ENCODE data around the gene ADAMTSL5. TPM values are rescaled to one million over a fixed set of nuclear protein-coding genes. Genes with fewer than 3 reads are reported as not detected.
"Not testable (repeated sequence)": the region's sequence is repeated elsewhere in the genome, so short reads cannot be mapped to it uniquely, and the experiment has no call there.

Gene ADAMTSL5
- total RNA-seq, 1 experiment from 2014 or later: 11.1 TPM

DNA sequence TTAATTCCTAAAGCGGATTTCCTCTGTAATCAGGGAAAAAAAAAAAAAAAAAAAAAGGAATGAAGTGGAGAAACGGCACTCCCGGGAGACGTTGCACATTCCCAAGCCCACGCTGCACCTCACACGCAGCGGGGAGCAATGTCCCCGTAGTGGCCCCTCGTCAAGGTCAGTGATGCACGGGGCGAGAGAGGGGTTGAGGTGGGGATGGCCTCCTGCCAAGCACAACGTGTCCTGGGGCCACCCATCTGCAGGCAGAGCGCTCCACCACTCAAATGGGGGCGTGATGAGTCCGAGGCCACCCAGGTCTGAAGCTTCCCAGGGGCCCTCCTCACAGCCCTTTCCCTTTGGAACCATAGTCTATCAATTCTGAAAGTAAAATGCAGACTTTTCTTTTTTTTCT, 26.2 kb upstream of the ADAMTSL5 start:
- intact Hi-C loops (cut with micrococcal nuclease): no loop called here
- no peaks in the 10 kb centered on the region for H3K36me3 Mint-ChIP-seq (ENCODE audit: insufficient read depth, unreplicated experiment)
- peaks cover 13% of the 10 kb centered on the region for H3K27me3 Mint-ChIP-seq (ENCODE audit: insufficient read depth, unreplicated experiment)
- no peaks in the 10 kb centered on the region for H3K4me1 Mint-ChIP-seq (ENCODE audit: insufficient read depth, unreplicated experiment)
- TF ChIP-seq, protein P1, sequence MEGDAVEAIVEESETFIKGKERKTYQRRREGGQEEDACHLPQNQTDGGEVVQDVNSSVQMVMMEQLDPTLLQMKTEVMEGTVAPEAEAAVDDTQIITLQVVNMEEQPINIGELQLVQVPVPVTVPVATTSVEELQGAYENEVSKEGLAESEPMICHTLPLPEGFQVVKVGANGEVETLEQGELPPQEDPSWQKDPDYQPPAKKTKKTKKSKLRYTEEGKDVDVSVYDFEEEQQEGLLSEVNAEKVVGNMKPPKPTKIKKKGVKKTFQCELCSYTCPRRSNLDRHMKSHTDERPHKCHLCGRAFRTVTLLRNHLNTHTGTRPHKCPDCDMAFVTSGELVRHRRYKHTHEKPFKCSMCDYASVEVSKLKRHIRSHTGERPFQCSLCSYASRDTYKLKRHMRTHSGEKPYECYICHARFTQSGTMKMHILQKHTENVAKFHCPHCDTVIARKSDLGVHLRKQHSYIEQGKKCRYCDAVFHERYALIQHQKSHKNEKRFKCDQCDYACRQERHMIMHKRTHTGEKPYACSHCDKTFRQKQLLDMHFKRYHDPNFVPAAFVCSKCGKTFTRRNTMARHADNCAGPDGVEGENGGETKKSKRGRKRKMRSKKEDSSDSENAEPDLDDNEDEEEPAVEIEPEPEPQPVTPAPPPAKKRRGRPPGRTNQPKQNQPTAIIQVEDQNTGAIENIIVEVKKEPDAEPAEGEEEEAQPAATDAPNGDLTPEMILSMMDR (IDR thresholded peaks at IDR 0.05; ENCODE audit: unreplicated experiment): no peak
- H3K9me3 Mint-ChIP-seq (ENCODE audit: unreplicated experiment): no peaks in the 10 kb centered on the region
- BruUV-seq (replicated peaks): no TSS peak
- no peak overlapping the region for H3K27ac Mint-ChIP-seq (ENCODE audit: low read depth, unreplicated experiment)
- no peak overlapping the region for H3K4me3 Mint-ChIP-seq (ENCODE audit: unreplicated experiment)
- DNase-seq (ENCODE audit: unreplicated experiment): no peak
- ChIA-PET CTCF (interaction anchor here (0.8 kb wide), 1 partner anchor 68 kb away, joined by 3 read pairs; no protein-coding TSS in a partner anchor), POLR2A (no interaction called here)

DNA sequence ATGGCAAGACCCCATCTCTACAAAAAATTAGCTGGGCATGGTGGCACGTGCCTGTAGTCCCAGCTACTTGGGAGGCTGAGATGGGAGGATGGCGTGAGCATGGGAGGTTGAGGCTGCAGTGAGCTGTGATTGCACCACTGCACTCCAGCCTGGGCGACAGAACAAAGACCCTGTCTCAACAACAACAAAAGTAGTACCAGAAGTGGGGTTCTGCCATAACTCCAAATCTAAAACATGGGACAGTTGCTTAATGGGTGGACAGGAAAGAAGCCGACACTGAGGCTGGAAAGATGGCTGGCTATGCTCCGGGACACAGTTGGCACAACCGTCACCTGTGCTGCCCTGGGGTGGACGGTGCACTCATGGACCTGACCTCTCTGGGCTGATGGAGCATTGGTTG, 22.9 kb upstream of the ADAMTSL5 start:
- H3K4me3 Mint-ChIP-seq (ENCODE audit: unreplicated experiment); H3K36me3 Mint-ChIP-seq (ENCODE audit: insufficient read depth, unreplicated experiment); H3K27me3 Mint-ChIP-seq (ENCODE audit: insufficient read depth, unreplicated experiment); H3K4me1 Mint-ChIP-seq (ENCODE audit: insufficient read depth, unreplicated experiment); H3K9me3 Mint-ChIP-seq (ENCODE audit: unreplicated experiment); DNase-seq (ENCODE audit: unreplicated experiment); intact Hi-C loops (cut with micrococcal nuclease); BruUV-seq (replicated peaks); H3K27ac Mint-ChIP-seq (ENCODE audit: low read depth, unreplicated experiment); POLR2A ChIA-PET: not testable (repeated sequence)
- CTCF ChIA-PET: interaction anchor here (0.9 kb wide), 1 partner anchor 137 kb away, joined by 5 read pairs; no protein-coding TSS in a partner anchor

DNA sequence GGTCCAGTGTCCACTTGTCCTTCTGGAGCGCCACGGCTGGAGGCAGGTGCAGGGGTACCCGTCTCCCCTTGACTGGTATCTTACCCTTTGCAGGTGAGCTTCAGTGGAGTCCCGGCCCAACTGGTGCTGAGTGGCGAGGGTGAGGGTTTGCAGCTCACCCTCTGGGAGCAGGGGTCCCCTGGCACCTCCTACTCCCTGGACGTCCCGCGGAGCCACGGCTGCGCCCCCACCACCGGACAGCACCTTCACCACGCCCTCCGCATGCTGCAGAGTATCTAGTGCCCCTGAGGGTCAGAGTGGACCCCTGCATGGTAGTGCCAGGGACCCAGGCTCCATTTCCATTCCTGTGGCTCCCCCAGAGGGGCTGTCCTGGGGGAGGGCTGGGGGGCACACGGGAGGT, 22.2 kb upstream of the ADAMTSL5 start:
- H3K36me3 Mint-ChIP-seq (ENCODE audit: insufficient read depth, unreplicated experiment): no peaks in the 10 kb centered on the region
- H3K4me1 Mint-ChIP-seq (ENCODE audit: insufficient read depth, unreplicated experiment): no peaks in the 10 kb centered on the region
- H3K9me3 Mint-ChIP-seq (ENCODE audit: unreplicated experiment): no peaks in the 10 kb centered on the region
- no peak overlapping the region for H3K4me3 Mint-ChIP-seq (ENCODE audit: unreplicated experiment)
- ChIA-PET POLR2A (no interaction called here), CTCF (interaction anchor here (0.9 kb wide), 1 partner anchor 138 kb away, joined by 5 read pairs; no protein-coding TSS in a partner anchor)
- H3K27ac Mint-ChIP-seq (ENCODE audit: low read depth, unreplicated experiment): no peak overlapping the region
- BruUV-seq (replicated peaks): no TSS peak
- DNase-seq (ENCODE audit: unreplicated experiment): no peak
- intact Hi-C loops (cut with micrococcal nuclease): no loop called here
- TF ChIP-seq, protein P1 (IDR thresholded peaks at IDR 0.05; ENCODE audit: unreplicated experiment): no peak
- H3K27me3 Mint-ChIP-seq (ENCODE audit: insufficient read depth, unreplicated experiment): no peaks in the 10 kb centered on the region

DNA sequence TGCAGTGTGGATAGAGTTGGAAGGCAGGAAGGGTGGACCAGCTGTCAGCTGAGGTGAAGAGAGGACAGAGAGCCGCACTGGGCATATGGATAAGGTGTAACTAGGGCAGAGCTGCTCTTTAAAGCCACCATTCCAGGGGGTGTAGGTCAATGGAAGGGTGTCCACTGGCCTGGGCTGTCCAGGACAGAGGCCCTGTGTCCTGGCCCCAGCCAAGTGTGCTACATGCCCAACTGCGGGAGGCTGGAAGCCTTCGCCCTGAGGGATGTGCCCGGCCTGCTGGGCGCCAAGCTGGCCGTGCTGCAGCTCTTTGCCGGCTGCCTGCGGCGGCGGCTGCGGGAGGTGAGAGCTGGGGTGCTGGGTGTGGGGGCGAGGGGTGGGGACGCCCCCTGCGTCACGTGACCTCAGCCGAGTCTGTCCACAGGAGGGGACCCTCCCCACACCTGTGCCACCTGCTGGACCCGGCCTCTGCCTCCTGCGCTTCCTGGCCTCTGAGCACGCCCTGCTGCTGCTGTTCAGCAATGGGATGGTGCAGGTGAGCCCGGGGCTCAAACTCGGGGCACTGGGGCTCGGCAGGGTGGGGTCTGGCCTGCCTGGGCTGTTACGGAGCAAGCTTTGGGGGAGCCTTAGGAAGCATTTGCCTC, 20.8 kb upstream of the ADAMTSL5 start:
- no peak overlapping the region for H3K4me3 Mint-ChIP-seq (ENCODE audit: unreplicated experiment)
- POLR2A ChIA-PET: interaction anchor here (0.5 kb wide), 1 partner anchor 161 kb away, joined by 3 read pairs; no protein-coding TSS in a partner anchor
- DNase-seq (ENCODE audit: unreplicated experiment): no peak
- CTCF ChIA-PET: interaction anchor here (0.8 to 1.6 kb wide), 2 partner anchors 13 to 139 kb away, joined by 7 to 9 read pairs; no protein-coding TSS in a partner anchor
- no peaks in the 10 kb centered on the region for H3K36me3 Mint-ChIP-seq (ENCODE audit: insufficient read depth, unreplicated experiment)
- no peaks in the 10 kb centered on the region for H3K4me1 Mint-ChIP-seq (ENCODE audit: insufficient read depth, unreplicated experiment)
- no peaks in the 10 kb centered on the region for H3K9me3 Mint-ChIP-seq (ENCODE audit: unreplicated experiment)
- no peaks in the 10 kb centered on the region for H3K27me3 Mint-ChIP-seq (ENCODE audit: insufficient read depth, unreplicated experiment)
- TF ChIP-seq, protein P1 (IDR thresholded peaks at IDR 0.05; ENCODE audit: unreplicated experiment): no peak
- no TSS peak for BruUV-seq (replicated peaks)
- H3K27ac Mint-ChIP-seq (ENCODE audit: low read depth, unreplicated experiment): no peak overlapping the region
- intact Hi-C loops (cut with micrococcal nuclease): no loop called here

Data from MCF 10A (cell line).